ENCODE measurements around the gene ACO2. TPM values are rescaled to one million over a fixed set of nuclear protein-coding genes. Genes with fewer than 3 reads are reported as not detected.

The ACO2 gene
- total and polyA plus RNA-seq, 2 of the 4 experiments (the other 2 are of a cell fraction) = 71.3 to 72.9 TPM

DNA sequence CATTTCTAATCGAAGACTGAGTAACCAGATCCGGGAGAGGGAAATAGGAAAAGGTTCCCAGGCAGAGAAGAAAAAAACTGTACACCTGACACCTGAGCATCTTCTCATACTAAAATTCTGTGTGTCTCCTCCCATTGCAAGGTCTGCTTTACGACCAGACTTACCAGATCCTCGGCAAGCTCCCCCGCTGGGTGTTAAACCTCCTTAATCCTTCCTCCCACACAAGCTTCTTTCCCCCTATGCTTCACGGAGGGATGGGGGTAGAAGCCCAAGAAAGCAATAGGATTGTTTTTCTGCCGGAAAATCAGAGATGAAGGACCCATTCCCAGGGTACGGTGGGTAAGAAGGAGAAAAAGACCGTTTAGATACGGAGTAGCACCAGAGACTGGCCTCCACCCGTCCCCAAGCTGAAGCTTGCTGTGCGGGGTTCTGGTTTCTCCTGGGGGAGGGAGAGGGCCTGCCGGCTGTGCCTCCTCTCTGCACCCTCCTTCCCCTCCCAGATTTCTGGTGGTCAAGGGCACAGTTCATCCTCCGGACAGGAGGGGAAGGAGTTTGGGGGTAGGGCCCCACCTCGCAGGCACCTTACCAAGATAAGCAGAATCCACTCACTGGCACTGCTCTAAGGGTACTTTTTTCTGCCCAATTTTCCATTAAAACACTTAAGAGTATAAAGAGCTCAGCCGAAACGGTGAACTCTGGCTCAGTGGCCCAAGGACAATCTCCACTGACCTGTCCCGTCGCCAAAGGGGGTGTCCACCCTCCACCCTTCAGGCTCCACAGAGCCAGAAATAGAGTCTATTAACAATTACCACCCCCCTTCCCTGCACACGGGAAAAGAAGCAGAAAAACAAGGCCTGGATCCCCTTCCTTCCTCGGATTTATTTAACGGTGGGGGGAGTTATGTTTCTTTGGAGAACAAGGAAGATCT is 23.5 kb upstream of the ACO2 start:
- H3K36me3 ChIP-seq (ENCODE audit: control insufficient read depth, insufficient read depth, low read length) = peaks cover 5% of the 10 kb centered on the region
- H3K56ac ChIP-seq (ENCODE audit: extremely low read depth, insufficient read depth, low read length) = peak overlapping the region; percentile 79
- no peaks in the 10 kb centered on the region for H3K27me3 ChIP-seq (ENCODE audit: control insufficient read depth, insufficient read depth, low read length)
- peak overlapping the region; percentile 54; the same call in 1 of the 2 replicates for H4K5ac ChIP-seq (ENCODE audit: low read depth, low read length)
- H3K9ac ChIP-seq (ENCODE audit: low read depth, low read length) = peak overlapping the region; percentile 93
- peak overlapping the region; percentile 38; the same call in 1 of the 2 replicates for H3K18ac ChIP-seq (ENCODE audit: low read depth, low read length)
- in situ Hi-C loops (cut with MboI; ENCODE audit: low sequenced_read_pairs) = no loop called here
- H3K14ac ChIP-seq (replicated peaks; ENCODE audit: low read depth, low read length) = peak overlapping the region; percentile 89
- CTCF ChIA-PET = no interaction called here
- POLR2A ChIA-PET (ENCODE audit: unreplicated experiment) = interaction anchor here (0.6 kb wide), 1 partner anchor 93 kb away, joined by 4 read pairs; no protein-coding TSS in a partner anchor
- dilution Hi-C loops (cut with HindIII; ENCODE audit: low sequenced_read_pairs, unreplicated experiment) = no loop called here
- H3K9me1 ChIP-seq (ENCODE audit: insufficient read depth, low read length) = peaks cover 12% of the 10 kb centered on the region
- H3K79me1 ChIP-seq (ENCODE audit: low read depth in 1 of 2, low read length in 2 of 2) = peaks cover 13 to 44% of the 10 kb centered on the region in 2 experiments
- H3K4ac ChIP-seq (ENCODE audit: low read depth, low read length) = peak overlapping the region; percentile 89
- H4K8ac ChIP-seq (ENCODE audit: low read depth in 2 of 2, low read length in 2 of 2) = peak overlapping the region; percentile 57 to 76; a peak in 3 of 4 replicates
- TF ChIP-seq MXI1 (IDR thresholded peaks at IDR 0.05; ENCODE audit: borderline replicate concordance, low read depth, low read length) (no peak), RCOR1 (IDR thresholded peaks at IDR 0.05; ENCODE audit: insufficient replicate concordance, low read length) (no peak), BHLHE40 (IDR thresholded peaks at IDR 0.05; ENCODE audit: low read depth, low read length) (no peak)
- H3K23ac ChIP-seq (ENCODE audit: low read depth, low read length) = peak overlapping the region; percentile 88
- H2BK120ac ChIP-seq (ENCODE audit: low read depth, low read length) = no peak overlapping the region
- peaks cover 3% of the 10 kb centered on the region for H3K4me1 ChIP-seq (ENCODE audit: control insufficient read depth, insufficient read depth, low read length)
- H2AK5ac ChIP-seq (ENCODE audit: low read depth, low read length) = peak overlapping the region; percentile 81
- peak overlapping the region; percentile 97 for H3K27ac ChIP-seq (ENCODE audit: insufficient read depth, low read length)
- peak overlapping the region; percentile 97 for H3K4me3 ChIP-seq (ENCODE audit: insufficient read depth, low read depth, low read length)
- H2AK9ac ChIP-seq (replicated peaks; ENCODE audit: low read depth, low read length, poor library complexity) = peak overlapping the region; percentile 99
- BruUV-seq (replicated peaks) = no TSS peak
- no CpG with 5 or more reads among the region's 22 CpGs for WGBS, 2 experiments (ENCODE audit: extremely low coverage in 2 of 2, insufficient read length in 1 of 2)
- ATAC-seq (ENCODE audit: low read depth) = no peak
- H4K91ac ChIP-seq (ENCODE audit: insufficient read depth, low read depth, low read length) = peak overlapping the region; percentile 86
- peak overlapping the region; percentile 88 for H2BK5ac ChIP-seq (ENCODE audit: low read depth, low read length, poor library complexity, severe bottlenecking)
- peak overlapping the region; percentile 90 for H2AFZ ChIP-seq (replicated peaks; ENCODE audit: low read length, poor library complexity)
- H2BK20ac ChIP-seq (ENCODE audit: low read depth, low read length) = no peak overlapping the region
- peak overlapping the region; percentile 24; the same call in 1 of the 3 replicates for H2BK15ac ChIP-seq (ENCODE audit: low read depth, low read length)
- no peaks in the 10 kb centered on the region for H3K9me3 ChIP-seq (ENCODE audit: control insufficient read depth, insufficient read depth, low read length)
- H4K20me1 ChIP-seq (ENCODE audit: insufficient read depth, low read length) = peaks cover 49% of the 10 kb centered on the region
- intact Hi-C loops (cut with micrococcal nuclease) = loop anchor here (1.0 to 2.0 kb wide), 4 partner anchors 65 to 160 kb away; partner anchors contain the start of gene TEF
- peak overlapping the region; percentile 85 for H3K4me2 ChIP-seq (ENCODE audit: low read depth, low read length)
- DNase-seq = no peak
